Mucosa of descending colon (tissue), 3 donors: Measurements from ENCODE around the gene PLPPR5. TPM values are rescaled to one million over a fixed set of nuclear protein-coding genes. Genes with fewer than 3 reads are reported as not detected.

Experiments used
- ATAC-seq: fragments of 200-7000 bp; cut with Tn5 transposase; one replicate; pipeline ENCODE4 v1.9.1; 2020; ENCODE audit warnings: mild to moderate bottlenecking, moderate library complexity
- DNase-seq, 3 donors: peaks; one replicate each; pipeline ENCODE4 v3.0.0-alpha.2; 2020
- H3K36me3 ChIP-seq: fragments of 200-600 bp; one replicate; pipeline ENCODE4 v1.8.0; 2021; ENCODE audit warnings: low read depth, mild to moderate bottlenecking
- H3K4me1 ChIP-seq: fragments of 200-600 bp; one replicate; pipeline ENCODE4 v1.8.0; 2021; ENCODE audit warnings: low read depth, mild to moderate bottlenecking
- H3K4me3 ChIP-seq: fragments of 200-600 bp; one replicate; pipeline ENCODE4 v1.8.0; 2021; ENCODE audit warnings: mild to moderate bottlenecking
- H3K9me3 ChIP-seq: fragments of 200-600 bp; one replicate; pipeline ENCODE4 v1.8.0; 2021; ENCODE audit warnings: mild to moderate bottlenecking
- intact Hi-C, 2 donors: fragments of 100-400 bp; cut with DNase I in 1 of 2; cut with micrococcal nuclease in 1 of 2; formaldehyde crosslinking; loops; one replicate each; pipeline versions ENCODE4 v1.11.0 to v1.11.1; 2022; cut with DNase I, micrococcal nuclease
- total RNA-seq, 3 donors: library from RNA; stranded (reverse); fragmentation: NEBNext Ultra II Directional in 2 of 3; extraction: Animal tissue kit (Norgen Biotek cat#: 25700) in 2 of 3; gene quantifications; one replicate each; pipeline versions ENCODE4 v1.2.1 to v1.2.4, GENCODE V29; 2021 to 2023
- TF ChIP-seq, protein P1 (sequence below): fragments of 200-600 bp; IDR thresholded peaks from one replicate; pipeline ENCODE4 v1.8.0; 2022; ENCODE audit warnings: antibody characterized with exemption, mild to moderate bottlenecking
- donor health status: DM: no; HTN: no; CAD: no; lungs with moderate emphysema.
- donor health status: DM: no; HTN: no; CAD: no.
- donor health status: DM: no; HTN: yes; CAD: no.

PLPPR5 gene
- total RNA-seq, 3 donors from 2014 or later: 0.38 TPM; not detected in 2

DNA sequence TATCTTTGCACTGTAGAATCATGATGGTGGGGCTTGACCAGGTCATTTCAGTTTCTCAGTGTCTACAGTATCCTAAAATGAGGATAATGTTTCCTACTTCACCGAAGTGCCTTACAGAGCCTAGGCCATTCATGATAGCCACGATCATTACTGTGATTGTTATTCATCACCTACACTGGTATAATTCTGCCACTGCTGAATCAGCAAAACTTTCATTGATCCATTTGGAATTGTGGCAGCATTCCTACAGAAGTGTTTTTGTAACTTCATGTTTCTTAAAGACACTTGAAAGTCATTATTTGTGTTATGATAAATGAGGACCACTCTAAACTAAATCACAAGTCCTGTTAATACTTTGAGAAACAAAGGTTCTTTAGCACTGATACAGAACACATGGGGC is 6.0 kb upstream of the PLPPR5 start:
- TF ChIP-seq, protein P1, sequence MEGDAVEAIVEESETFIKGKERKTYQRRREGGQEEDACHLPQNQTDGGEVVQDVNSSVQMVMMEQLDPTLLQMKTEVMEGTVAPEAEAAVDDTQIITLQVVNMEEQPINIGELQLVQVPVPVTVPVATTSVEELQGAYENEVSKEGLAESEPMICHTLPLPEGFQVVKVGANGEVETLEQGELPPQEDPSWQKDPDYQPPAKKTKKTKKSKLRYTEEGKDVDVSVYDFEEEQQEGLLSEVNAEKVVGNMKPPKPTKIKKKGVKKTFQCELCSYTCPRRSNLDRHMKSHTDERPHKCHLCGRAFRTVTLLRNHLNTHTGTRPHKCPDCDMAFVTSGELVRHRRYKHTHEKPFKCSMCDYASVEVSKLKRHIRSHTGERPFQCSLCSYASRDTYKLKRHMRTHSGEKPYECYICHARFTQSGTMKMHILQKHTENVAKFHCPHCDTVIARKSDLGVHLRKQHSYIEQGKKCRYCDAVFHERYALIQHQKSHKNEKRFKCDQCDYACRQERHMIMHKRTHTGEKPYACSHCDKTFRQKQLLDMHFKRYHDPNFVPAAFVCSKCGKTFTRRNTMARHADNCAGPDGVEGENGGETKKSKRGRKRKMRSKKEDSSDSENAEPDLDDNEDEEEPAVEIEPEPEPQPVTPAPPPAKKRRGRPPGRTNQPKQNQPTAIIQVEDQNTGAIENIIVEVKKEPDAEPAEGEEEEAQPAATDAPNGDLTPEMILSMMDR: no peak
- ATAC-seq: no peak

DNA sequence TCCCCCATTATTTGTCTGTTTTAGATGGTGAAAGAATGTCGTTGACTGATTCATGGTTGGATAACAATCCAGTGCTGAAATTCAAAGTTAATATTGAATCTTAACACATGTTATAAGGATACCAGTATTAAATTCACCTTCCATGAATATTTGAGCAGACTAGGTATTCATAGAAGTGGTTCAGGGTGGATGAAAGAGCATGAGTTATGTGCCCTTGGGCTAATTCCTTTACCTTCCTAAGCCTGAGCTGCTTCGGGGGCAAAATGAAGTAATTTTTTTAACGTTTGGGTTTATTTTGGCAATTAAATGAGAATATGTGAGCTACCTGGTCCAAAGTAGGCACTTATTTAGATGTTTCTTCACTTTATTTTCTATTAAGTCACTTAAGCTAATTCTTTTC is 2.7 kb upstream of the PLPPR5 start:
- DNase-seq (no peak), ATAC-seq (no peak)
- no peaks in the 10 kb centered on the region for H3K4me1 ChIP-seq
- intact Hi-C loops: no loop called here
- TF ChIP-seq, protein P1: no peak
- no peaks in the 10 kb centered on the region for H3K36me3 ChIP-seq
- H3K4me3 ChIP-seq: no peak overlapping the region
- no peaks in the 10 kb centered on the region for H3K9me3 ChIP-seq

More for the DNA sequence above, 6.0 kb upstream of the PLPPR5 start:
- no peak for DNase-seq
- Histone ChIP-seq H3K9me3 (no peaks in the 10 kb centered on the region), H3K4me1 (no peaks in the 10 kb centered on the region), H3K4me3 (no peak overlapping the region), H3K36me3 (no peaks in the 10 kb centered on the region)
- intact Hi-C loops: no loop called here

DNA sequence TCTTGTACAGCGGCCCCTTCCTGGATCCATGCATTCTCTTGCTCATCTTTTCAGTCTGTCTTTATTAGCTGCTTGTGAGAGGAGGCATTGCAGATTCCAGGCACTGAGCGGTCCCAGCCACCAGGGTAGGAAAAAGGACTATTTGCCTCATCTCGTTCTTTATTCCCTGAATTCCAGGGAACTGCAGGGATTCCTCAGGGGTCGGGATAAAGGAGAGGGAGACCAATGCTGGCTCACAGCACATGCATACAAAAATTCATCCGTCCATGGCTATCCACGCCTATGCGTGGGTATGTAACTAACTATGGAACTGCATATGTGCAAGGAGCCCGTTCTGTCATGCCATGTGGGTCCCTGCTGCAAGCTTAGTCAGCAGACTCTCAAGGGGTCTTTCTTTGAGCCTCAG is 879 bp upstream of the PLPPR5 start:
- ATAC-seq: no peak
- no peak overlapping the region for H3K4me3 ChIP-seq

DNA sequence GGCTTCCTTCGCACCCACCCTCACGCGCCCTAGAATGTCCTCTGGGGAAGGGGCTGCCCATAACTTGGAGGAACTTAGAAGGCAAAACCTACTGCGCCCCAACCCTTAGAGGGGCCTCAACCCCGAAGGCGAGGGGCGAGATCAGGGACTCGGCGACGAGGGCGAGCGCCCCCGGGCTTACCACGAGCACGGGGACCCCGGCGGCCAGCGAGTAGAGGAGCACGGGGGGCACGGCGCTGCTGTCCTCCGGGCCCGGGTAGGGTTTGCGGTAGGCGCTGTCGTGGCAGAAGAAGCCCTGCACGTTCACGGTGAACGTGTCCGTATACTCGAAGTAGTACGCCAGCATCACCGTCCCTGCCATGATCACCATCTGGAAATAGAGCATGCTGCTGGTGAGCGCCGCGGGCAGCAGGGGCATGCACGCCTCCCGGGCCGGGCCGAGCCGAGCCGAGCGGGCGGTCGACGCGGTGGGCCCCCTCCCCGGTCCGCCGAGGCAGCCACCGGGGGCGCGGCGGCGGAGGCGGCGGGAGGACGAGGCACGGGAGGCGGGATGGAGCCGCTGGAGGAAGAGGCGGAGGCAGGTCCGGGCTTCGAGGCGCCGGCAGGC is 304 bp downstream of the PLPPR5 start:
- ATAC-seq: no peak
- Histone ChIP-seq H3K4me3 (no peak overlapping the region), H3K36me3 (no peaks in the 10 kb centered on the region), H3K9me3 (no peaks in the 10 kb centered on the region), H3K4me1 (no peaks in the 10 kb centered on the region)
- TF ChIP-seq, protein P1: no peak
- intact Hi-C loops: no loop called here
- peak in 2 of 3 donors; percentile 14 to 37 for DNase-seq

More for the DNA sequence above, 879 bp upstream of the PLPPR5 start:
- DNase-seq: no peak
- no peaks in the 10 kb centered on the region for H3K36me3 ChIP-seq
- TF ChIP-seq, protein P1: no peak
- no peaks in the 10 kb centered on the region for H3K4me1 ChIP-seq
- intact Hi-C loops: no loop called here
- H3K9me3 ChIP-seq: no peaks in the 10 kb centered on the region

- ATAC-seq (no peak), DNase-seq (no peak)
- intact Hi-C loops: no loop called here
- Histone ChIP-seq H3K36me3 (no peaks in the 10 kb centered on the region), H3K4me1 (no peaks in the 10 kb centered on the region), H3K9me3 (no peaks in the 10 kb centered on the region), H3K4me3 (no peak overlapping the region)
- TF ChIP-seq, protein P1: no peak
Observed at GRCh38 chr1:99003581-99004253, 944 bp downstream of the PLPPR5 start.
